D721Med (cell line): ENCODE measurements around the gene ORM1.
"Not testable (repeated sequence)": the region's sequence is repeated elsewhere in the genome, so short reads cannot be mapped to it uniquely, and the experiment has no call there.

ENCODE experiments used
- DNase-seq: peaks from one replicate; pipeline ENCODE4 v3.0.0; 2011; ENCODE audit warnings: low spot score; ENCODE audit not compliant: insufficient read length
- FAIRE-seq: peaks from 2 replicates; lab custom pipeline; 2011; peaks lifted over from hg19 to GRCh38; lab: Jason Lieb, UNC
- TF ChIP-seq, protein P1 (sequence below): IDR thresholded peaks from 2 replicates; pipeline ENCODE4 v1.5.1; 2012; ENCODE audit warnings: mild to moderate bottlenecking, control low read depth; ENCODE audit not compliant: insufficient read depth; ENCODE audit errors: missing control alignments

ORM1 gene

DNA sequence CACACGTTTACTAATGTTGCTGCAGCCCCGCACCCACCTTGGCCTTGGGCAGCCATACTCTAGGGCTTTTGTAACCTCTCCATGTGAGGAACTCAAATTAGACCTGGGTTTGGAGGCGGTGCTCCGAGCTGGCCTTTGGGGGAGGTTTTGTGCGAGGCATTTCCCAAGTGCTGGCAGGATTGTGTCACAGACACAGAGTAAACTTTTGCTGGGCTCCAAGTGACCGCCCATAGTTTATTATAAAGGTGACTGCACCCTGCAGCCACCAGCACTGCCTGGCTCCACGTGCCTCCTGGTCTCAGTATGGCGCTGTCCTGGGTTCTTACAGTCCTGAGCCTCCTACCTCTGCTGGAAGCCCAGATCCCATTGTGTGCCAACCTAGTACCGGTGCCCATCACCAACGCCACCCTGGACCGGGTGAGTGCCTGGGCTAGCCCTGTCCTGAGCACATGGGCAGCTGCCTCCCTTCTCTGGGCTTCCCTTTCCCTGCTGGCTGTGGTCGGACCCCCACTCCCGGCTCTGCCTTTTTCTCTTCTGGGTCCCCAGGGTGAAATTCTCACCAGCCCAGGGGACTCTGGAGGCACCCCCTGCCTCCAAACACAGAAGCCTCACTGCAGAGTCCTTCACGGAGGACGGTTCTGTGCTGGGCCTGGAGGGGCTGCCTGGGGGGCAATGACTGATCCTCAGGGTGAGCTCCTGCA lies at the start of gene ORM1:
Gene ORM1, plus strand, starts transcription at position 268 of the 701 bp plus-strand sequence. Its CDS starts 36 bp downstream, at position 304.
- not testable (repeated sequence) for FAIRE-seq, DNase-seq

DNA sequence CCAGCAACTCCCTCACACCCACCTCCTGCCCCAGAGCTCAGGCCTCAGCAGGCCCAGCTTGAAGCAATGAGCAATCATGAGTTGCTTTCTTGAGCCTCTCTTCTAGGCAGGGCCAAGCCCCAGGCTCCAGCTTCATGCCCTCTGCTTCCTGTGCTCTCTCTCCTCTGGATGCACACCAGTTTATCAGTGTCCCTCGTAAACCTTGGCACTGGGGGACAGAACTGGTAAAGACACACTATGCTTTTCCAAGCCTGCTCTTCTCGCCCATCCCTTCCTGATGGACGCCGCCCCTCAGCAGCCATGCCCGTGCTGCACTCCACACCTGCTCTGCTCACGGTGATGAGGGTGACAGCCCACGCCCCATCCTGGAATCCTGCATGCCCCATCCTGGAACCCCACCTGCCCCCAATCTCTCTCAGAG lies 49.4 kb upstream of the ORM1 start:
- no peak for FAIRE-seq
- TF ChIP-seq, protein P1, sequence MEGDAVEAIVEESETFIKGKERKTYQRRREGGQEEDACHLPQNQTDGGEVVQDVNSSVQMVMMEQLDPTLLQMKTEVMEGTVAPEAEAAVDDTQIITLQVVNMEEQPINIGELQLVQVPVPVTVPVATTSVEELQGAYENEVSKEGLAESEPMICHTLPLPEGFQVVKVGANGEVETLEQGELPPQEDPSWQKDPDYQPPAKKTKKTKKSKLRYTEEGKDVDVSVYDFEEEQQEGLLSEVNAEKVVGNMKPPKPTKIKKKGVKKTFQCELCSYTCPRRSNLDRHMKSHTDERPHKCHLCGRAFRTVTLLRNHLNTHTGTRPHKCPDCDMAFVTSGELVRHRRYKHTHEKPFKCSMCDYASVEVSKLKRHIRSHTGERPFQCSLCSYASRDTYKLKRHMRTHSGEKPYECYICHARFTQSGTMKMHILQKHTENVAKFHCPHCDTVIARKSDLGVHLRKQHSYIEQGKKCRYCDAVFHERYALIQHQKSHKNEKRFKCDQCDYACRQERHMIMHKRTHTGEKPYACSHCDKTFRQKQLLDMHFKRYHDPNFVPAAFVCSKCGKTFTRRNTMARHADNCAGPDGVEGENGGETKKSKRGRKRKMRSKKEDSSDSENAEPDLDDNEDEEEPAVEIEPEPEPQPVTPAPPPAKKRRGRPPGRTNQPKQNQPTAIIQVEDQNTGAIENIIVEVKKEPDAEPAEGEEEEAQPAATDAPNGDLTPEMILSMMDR, result no peak
- no peak for DNase-seq

DNA sequence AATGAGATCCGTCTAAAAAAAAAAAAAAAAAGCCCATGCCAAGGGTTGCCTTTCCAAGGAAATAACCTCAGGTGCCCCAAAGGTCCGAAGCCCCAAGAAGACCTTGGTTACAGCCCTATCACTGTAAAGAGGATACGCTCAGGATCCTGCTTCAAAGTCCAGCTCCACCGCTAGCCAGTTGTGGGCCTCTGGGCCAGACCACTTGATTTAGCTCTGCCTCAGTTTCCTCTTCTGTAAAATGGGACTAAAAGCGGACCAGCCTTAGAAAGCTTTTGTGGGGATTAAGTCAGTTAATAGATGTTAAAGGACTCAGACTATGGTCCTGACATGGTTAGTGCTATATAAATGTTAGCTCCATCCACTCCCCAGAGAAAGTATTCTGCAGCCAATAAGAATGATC lies 48.7 kb upstream of the ORM1 start:
- no peak for FAIRE-seq
- TF ChIP-seq, protein P1, result no peak
- no peak for DNase-seq

DNA sequence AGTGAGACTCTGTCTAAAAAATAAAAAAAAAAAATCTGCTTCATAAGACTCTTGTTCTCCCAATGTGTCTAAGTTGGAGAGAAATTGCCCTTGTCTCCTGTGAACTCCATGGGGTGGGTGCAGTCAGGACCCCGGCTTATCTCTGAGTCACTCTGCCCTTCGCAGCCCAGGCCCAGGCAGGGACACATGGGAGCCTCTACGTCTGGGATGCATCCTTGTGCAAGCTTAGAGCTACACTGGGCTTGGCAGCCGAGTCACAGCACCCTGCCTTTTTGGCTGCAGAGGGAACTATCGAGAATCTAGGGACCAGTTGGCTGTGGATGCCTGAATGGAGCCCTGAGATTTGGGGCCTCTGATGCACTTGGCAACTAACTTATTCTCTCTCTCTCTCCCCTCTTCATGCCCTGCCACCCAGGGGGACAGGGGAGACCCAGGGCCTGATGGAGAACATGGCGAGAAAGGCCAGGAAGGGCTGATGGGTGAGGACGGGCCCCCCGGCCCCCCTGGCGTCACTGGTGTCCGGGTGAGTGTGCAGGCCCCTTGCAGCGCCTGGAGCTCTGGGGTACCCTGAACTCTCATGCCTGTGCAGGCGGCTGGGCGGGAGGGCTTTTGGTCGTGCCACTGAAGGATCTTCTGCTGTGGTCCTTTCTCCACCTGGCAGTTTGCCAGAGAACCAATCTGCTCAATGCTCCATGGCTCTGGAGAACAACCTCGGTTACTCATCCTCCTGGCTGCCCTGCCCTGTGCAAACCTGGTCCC lies 47.5 kb upstream of the ORM1 start:
- DNase-seq (no peak), FAIRE-seq (no peak)
- TF ChIP-seq, protein P1, result no peak

DNA sequence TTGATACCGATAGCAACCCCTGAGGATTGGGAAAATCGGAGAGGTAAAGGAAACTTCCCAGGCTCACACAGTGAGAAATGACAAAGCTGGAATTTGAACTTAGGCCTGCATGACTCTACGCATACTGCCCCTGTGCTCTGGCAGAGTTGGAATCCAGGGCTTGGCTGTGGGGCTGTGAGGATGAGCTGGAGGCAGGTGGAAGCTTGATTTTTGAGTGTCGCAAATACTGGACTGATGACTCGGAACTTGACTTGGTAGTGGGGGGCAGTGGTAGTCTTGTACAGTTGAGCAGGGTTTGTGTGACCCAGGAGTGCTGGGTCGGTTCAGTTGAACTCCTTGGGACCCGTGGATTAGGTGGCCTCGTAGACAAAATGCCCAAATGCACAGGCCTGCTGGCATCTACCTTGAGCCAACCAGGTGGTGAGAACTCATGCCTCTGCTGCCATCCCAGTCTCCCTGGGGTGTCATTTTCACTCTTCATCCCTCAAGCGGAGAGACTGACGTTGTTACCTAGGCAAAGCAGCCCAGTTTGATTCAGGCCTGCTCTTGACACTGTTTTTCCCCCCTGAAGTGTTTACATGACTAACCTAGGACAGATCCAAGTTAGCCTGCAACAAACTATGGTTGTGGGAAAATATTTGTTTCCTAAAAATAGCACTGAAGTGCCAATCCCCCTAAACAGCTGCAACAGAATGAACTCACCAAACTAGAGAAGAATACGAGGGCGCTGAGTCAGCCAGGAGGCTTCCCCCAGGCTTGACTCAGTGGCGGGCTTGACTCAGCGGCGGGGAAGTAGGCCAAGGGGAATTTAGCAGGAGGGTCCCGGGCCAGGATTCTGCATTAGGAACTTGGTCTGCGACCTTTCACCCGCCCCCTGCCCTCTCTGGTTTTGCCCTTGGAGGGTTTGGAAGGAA lies 45.7 kb upstream of the ORM1 start:
- FAIRE-seq (no peak), DNase-seq (no peak)
- TF ChIP-seq, protein P1, result no peak

DNA sequence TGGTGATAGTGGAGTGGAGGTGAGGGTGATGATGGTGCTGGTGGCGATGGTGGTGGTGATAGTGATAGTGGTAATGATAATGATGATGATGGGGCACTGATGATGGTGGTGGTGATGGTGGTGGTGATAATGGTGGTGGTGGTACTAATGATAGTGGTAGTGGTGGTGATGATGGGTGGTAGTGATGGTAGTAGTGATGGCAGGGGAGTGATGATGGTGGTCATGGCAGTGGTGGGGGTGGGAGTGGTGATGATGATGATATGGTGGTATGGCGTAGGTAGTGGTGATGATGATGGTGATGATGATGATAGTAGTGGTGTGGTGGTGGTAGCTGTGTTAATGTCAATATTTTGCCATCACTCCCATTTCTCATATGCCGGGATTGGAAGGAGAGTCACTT lies 44.5 kb upstream of the ORM1 start:
- DNase-seq, result no peak
- TF ChIP-seq, protein P1, result no peak
- FAIRE-seq, result no peak

DNA sequence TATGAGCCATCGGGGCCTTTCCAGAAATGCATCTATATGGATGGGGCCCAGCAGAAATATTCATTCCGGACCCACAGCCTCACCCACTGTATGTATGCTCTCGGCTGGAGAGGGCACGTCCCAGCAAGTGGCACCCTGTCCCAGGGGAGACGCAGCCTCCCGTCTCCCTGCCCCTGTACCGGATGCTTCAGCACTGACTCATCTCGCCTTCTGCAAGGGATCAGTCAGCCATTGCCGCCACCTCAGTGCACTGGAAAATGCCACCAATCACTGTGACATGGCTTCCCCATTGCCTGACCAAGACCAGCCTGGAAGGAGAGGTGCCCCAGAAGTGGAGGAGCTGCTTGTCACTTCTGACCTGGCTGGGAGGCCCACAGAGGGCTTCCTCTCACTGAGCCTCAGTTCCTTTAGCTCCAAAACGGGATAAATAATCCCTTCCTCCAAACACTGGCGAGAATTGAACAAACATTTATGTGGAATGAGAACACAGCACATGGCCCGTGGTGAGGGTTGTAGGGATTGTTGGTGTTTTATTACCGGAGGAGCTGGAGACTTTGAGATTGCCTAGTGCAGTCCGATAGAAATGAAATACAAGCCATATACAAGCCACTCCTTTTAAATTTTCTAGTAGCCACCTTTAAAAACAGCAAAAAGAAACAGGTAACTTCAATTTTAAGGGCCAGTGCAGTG lies 43.9 kb upstream of the ORM1 start:
- FAIRE-seq (no peak), DNase-seq (no peak)
- TF ChIP-seq, protein P1, result no peak
